Vagina (tissue), 2 donors: ENCODE data around the gene HLA-DOB.

Experiments
- POLR2A ChIP-seq, 2 donors: fragments of 450-650 bp; IDR thresholded peaks; one replicate each; pipeline ENCODE4 v1.6.1; 2017; ENCODE audit warnings: antibody characterized with exemption in 2 of 2, mild to moderate bottlenecking in 2 of 2, moderate library complexity in 2 of 2
- POLR2AphosphoS5 ChIP-seq, 2 donors: sonication (generic); formaldehyde crosslinking; IDR thresholded peaks; one replicate each; pipeline ENCODE4 v1.9.0; 2017; ENCODE audit warnings: antibody characterized with exemption in 2 of 2, mild to moderate bottlenecking in 2 of 2, low read depth in 1 of 2; ENCODE audit not compliant: insufficient read depth in 1 of 2
- TF ChIP-seq, protein P1 (sequence below), 3 experiments: fragments of 450-650 bp in 2 of 3; fragments of 200-600 bp in 1 of 3; sonication (generic) in 1 of 3; IDR thresholded peaks; one replicate each; pipeline ENCODE4 v1.5.1; 2017 to 2019; ENCODE audit warnings: antibody characterized with exemption in 3 of 3, mild to moderate bottlenecking in 2 of 3, moderate library complexity in 2 of 3

DNA sequence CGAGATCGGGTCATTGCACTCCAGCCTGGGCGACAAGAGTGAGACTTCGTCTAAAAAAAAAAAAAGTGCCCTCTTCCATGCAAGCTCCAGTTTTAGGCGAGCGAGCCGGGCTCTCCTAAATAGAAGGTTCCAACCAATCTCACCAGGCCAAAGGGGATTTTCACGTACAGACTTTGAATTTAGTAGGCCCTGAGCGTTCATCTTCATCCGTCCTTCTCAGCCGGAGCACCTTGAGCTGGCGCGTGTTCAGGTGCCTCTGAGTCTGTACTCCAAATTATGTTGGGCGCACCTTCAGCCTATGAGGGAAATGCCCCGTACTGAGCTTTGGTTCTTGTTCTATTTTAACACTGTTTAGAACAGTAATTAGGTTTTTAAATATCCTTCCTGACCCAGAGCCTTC, 22.6 kb upstream of the HLA-DOB start:
- TF ChIP-seq, protein P1, sequence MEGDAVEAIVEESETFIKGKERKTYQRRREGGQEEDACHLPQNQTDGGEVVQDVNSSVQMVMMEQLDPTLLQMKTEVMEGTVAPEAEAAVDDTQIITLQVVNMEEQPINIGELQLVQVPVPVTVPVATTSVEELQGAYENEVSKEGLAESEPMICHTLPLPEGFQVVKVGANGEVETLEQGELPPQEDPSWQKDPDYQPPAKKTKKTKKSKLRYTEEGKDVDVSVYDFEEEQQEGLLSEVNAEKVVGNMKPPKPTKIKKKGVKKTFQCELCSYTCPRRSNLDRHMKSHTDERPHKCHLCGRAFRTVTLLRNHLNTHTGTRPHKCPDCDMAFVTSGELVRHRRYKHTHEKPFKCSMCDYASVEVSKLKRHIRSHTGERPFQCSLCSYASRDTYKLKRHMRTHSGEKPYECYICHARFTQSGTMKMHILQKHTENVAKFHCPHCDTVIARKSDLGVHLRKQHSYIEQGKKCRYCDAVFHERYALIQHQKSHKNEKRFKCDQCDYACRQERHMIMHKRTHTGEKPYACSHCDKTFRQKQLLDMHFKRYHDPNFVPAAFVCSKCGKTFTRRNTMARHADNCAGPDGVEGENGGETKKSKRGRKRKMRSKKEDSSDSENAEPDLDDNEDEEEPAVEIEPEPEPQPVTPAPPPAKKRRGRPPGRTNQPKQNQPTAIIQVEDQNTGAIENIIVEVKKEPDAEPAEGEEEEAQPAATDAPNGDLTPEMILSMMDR (IDR thresholded peaks at IDR 0.05), result no peak
- TF ChIP-seq POLR2AphosphoS5 (IDR thresholded peaks at IDR 0.05; ENCODE audit: insufficient read depth in 1 of 2, low read depth in 1 of 2) (no peak), POLR2A (IDR thresholded peaks at IDR 0.05) (no peak)
